NCI-H1436 (cell line): ENCODE measurements around the gene TUBA4A.
A peak's percentile ranks its signal among the peaks of the same experiment; 100 is the strongest.
"Not testable (repeated sequence)": the region's sequence is repeated elsewhere in the genome, so short reads cannot be mapped to it uniquely, and the experiment has no call there.

Experiments used
- DNase-seq: peaks from one replicate; lab custom pipeline; 2025; lab: John Stamatoyannopoulos, UW

TUBA4A gene

DNA sequence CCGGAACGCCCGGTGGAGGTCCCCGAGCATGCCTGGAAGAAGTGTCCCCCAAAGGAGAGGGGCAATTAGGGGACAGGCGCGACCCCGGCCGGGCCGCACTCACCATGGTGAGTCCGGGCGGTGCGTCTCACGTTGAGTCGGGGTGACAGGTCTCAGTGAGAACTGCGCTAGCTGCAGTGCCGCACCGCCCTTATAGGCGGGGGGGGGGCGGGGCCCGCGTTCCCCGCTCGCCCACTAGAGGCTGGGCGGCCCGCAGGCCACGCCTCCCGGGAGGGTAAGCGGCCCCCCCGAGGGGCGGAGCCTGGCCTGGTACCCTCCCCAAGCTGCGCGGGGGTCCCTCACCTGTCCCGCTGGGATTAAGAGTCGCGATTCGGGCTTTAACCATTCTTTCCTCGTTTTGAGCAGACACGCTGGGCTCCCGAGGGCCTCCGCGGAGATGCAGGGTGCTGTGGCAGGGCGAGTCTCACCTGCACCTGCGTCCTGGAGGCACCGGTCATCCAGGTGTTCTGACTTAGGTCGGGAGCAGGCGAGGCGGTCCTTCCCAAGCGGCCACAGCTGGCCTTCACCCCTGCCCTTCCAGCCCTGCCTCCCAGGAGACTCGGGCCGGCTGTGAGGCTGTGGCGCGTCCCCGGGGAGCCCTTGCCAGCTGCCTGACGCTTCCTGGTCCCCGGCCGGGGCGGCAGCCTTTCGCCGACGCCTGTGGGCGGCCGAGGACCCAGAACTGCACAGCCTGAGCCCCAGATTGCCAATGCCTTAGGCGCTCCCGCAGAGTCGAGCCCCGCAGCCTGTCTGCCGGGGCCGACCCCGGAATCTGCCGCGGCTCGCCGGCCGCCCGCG, at the start of gene TUBA4A:
Gene TUBA4A (minus strand): TSS at position 166 of the 837 bp plus-strand sequence. CDS start 60 bp downstream, at position 106.
- peak; percentile 73 for DNase-seq

DNA sequence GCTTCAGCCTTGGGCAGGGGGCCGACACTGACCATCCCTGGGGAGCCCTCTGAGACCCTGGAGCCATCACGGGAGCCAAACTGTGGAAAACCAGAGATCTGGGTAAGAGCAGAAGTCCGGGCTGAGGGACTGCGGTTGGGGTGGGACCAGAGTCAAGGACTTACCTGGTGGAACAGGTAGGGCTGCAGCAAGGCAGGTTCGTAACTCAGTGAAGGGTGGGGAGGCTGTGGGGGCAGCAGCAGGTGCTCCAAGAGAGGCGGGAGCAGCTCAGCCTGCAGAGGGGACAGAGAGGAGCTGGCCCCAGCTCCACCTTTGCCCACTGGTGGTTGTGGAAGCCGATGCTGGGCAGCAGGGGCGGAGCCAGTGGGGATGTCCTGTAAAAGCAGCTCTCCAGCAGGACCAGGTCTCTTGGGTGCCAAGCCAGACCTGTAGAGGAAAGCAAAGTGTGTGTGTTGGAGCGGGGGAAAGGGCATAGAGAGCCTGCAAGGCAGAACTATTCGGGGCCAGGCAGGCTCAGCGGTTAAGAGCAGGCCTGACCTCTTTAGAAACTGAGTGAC, 48.8 kb upstream of the TUBA4A start:
- DNase-seq, result no peak

DNA sequence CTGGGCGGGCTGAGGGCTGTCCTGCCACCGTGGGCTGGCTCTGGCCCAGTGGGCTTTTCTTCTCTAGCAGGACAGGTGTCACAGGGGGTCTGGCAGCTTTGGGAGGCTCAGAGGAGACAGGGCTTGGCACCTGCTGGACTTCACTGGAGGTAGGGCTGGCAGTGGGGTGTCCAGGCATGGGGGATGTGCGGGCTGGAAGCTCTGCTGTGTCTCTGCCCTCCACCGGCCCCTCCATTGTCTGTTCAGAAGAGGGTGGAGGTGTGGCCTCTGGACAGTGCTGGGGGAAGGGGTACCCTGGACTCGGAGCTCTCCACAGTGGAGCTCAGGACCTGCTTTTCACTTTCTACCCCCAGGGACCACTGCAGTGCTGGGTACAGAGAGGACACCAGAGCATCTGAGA, 46.3 kb upstream of the TUBA4A start:
- DNase-seq, result no peak

DNA sequence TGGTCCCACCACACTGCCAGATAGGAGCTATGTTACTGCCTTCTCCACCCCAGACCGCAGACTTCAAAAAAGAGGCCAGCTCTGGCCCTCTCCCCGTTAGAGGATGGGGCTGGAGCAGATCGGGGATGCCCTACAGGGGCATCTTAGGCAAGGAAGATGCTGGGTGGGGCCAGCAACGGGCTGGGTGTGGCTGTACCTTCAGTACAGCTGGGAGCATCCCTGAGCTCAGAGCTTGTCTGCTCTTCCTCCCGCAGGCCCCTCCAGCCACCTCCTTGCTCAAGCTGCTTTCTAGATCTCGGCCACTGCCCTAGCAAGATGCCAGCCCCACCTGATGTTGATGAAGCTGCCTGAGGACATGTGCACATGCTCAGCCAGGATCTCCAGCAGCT, 45.6 kb upstream of the TUBA4A start:
- no peak for DNase-seq

DNA sequence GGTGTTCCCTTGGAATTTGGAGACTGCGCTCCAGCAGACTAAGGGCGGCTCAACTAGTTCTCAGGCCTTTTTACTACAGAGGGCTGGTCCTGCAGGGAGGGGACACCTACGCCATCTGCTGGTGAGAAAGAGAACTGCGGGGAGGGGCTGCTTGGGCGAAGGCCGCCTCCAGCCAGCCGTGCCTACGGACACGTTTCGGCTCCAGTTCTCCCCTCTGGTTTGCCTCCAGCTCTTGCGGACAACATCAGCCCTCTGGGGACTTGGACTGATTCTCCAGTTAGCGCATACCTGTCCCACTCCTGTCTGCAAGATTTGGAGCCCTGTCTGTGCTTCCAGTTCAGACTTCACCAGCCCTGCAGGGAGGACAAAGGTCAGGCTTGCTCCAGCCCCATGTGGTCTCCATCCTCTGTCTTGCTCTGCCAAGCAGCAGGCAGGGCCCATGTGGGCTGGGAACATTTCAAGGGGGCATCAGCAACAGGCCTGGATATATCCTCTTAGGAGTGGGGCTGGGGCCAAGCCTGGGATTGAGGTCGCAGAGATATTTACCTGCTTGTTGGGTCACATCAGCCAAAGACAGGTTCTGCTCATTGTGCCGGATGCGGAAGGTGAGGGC, 45.1 kb upstream of the TUBA4A start:
- DNase-seq, result peak; percentile 77

DNA sequence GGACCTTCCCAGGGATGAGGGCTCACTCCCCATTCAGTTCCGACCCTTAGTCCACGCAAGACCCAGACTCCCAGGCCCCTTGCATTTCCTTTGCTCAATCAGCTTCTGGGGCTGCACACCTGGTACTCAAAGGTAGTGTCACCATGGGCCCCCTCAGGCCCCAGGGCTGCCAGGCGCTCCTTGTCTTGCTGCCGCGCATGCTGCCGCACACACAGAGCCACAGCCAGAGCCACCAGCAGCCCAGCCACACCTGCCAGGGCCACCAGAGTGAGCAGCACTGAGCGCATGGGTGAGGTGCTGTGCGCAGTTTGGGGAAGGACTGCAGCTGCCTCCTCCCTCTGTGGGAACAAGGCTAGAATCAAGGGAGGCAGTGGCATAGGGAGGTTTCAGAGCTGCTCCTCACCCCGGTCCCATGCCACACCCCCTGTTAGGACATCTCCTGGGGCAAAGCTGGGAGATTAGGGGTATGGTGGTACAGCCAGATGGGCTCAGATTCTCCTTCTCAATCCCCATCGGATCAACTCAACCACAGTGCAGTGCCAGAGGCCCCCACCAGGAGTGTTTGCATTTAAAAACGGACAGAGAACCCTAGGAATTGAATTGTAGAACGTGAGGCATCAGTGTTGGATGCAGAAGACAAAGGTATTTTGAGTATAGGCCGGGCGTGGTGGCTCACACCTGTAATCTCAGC, 44.2 kb upstream of the TUBA4A start:
- DNase-seq, result no peak

DNA sequence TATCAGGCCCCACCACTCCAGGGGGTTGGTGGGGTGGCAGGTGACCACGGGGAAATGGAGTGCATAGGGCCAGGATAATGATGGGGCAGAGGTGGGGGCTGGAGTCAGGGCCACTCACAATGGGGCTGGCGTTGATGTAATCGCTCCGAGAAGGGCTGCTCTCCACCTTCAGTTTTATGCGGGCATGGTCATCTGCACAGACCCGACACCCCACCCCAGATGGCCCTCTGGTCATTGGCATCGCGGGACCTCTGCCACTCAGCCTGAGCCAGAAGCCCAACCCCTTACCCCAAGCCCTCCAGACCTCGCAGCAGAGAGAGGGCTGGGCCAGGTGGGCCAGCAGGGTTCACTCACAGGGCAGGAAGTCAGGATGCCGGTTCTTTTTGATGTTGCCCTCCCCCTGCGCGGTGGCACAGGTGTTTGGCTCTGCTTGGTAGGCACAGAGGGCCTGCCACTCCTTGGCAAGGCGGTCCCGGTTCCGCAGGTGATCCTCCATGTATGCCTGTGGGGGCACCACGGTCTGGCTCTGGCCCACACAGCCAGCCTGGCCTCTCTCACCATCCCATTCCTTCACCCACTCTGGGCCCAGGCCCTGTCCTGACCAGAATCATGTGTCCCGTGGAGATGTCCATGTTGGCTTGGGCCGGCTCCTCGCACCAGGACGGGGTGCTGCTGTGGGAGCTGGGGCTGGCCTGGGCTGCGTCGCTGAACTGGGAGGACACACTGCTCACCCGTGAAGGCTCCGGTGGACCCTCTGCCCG, 43.1 kb upstream of the TUBA4A start:
- no peak for DNase-seq

DNA sequence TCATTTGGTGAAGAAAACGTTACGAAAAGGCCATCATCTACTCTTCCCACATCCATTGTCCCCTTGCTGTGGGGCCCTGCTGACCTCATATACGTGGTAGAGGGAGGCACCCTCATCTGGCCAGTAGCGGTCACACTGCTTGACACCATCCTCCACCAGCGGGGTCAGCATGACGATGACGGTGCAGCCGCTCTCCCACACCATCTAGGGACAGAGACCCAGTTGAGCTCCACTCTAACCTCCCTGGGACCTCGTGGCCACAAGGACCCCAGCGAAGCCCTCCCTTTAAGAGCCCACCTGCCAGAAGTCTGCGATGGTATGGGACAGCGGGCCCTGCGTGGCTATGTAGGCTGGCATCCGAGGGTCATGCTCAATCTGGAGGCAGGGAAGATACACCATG, 42.4 kb upstream of the TUBA4A start:
- DNase-seq, result no peak

DNA sequence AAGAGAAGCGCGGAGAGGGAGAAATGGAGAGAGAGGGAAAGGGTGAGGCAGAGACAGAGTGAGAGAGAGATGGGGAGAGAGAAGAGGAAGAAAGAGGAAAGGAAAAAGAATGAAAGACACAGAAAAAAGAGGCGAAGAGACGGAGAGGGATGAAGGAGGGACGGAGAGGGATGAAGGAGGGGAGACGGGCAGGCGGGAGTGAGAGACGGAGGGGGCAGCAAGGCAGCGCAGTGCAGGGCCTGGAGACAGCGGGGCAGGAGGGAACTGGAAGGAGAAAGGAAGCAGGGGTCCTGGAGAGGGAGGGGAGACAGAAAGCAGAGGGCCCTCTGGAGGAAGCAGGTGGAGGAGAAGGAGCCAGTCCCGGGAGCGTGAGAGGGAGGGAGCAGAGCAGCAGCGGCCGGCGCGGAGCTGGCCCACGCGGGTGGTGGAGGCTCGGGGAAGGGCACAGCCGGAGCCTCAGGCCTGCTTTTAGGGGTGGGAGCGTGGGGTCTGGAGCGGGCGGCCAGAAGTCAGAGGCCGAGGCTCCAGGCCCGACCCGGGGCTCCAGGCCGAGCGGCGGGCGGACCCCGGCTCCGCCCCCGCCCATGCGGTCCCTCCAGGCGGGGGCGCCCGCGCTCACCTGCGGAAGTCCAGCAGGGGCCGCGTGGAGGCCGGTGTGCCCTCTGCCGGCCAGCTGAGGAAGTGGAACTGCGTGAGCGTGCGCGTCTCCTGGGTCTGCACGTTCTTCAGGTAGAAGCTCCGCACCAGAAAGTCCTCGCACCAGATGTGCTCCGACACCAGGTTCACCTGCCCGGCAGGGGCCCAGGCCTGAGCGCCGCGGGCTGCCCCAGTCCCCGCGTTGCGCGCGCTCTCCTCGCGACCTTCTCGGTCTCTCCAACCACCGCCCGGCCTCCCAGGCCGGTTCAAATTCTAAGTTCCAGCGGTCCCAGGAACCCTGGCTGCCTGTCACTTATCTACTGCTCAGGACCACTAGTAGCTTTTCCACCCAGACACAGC, 40.9 kb upstream of the TUBA4A start:
- DNase-seq, result no peak

DNA sequence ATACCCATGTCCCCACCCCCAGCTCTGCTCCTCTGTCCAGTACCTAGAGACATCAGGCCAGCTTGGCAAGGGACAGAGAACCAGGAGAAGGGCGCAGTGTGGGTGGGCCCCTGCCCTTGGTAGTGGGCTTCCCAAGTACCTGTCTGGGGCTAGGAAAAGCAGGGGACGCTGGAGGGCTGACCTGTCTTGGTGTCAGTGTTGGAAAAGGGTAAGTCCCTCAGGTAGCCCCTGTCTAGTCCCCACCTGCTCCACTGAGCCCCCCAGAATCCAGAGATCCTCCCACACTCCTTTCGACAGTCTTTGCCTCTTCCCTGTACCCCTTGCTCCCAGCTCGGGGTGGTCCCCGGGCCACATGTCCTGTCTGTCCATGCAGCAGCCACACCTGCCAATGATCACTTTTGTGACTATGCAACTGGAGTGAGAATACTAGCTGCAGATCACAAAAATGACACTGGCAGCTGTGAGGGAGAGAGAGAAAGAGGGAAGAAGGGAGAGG, 40.1 kb upstream of the TUBA4A start:
- DNase-seq, result no peak

DNA sequence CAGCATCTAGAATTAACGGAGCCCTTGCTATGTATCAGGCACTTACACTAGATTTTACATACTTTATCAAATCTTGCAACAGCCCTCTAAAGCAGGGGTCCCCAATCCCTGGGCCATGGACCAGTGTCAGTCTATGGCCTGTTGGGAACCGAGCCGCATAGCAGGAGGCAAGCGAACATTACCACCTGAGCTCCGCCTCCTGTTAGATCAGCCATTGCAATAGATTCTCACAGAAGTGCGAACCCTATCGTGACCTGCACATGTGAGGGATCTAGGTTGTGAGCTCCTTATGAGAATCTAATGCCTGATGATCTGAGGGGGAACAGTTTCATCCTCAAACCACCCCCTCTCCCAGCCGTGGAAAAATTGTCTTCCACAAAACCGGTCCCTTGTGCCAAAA, 38.9 kb upstream of the TUBA4A start:
- no peak for DNase-seq

DNA sequence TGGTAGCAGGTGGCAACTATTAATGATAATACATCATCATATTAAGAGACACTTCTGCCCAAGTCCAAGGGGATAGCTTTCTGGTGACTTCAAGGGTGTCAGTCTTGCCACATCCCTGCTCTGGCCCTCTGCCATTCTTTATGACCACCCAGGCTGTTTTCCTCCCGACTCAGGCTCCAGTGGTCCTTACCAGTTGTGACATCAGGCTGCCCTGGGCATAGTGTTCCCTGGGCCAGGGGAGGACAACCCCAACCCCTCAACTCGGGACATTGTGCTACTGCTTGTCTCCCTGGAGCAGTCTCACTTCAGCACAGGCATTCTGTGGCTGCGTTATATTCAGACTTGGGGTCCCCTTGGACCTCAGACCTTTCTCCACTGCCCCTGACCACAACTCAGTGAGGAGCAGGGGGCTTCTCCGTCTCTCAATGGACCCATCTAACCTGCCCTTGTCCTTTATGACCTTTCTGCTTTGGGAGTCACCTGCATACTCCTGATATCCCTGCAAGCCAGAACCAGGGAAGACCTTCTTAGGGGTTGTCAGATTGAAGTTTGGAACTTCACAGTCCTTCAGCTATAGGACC, 38.3 kb upstream of the TUBA4A start:
- no peak for DNase-seq

DNA sequence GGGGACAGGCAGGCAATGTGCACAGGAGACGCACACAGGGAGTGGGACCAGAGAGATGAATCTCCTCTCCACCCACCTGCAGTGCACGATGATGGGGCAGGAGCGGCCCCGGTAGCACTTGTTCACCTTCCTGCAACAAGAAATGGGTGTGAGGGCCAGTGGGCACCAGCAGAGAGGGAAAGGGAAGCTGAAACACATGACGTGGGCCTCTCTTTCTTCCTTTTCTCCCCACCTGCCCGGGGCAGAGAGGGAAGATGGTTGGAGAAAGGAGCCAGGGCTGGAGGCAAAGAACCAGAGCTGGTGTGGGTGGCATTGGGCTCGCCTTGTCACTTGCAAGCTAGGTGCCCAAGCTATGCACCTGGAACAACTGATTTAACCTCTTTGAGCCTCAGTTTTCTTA, 37.7 kb upstream of the TUBA4A start:
- no peak for DNase-seq

DNA sequence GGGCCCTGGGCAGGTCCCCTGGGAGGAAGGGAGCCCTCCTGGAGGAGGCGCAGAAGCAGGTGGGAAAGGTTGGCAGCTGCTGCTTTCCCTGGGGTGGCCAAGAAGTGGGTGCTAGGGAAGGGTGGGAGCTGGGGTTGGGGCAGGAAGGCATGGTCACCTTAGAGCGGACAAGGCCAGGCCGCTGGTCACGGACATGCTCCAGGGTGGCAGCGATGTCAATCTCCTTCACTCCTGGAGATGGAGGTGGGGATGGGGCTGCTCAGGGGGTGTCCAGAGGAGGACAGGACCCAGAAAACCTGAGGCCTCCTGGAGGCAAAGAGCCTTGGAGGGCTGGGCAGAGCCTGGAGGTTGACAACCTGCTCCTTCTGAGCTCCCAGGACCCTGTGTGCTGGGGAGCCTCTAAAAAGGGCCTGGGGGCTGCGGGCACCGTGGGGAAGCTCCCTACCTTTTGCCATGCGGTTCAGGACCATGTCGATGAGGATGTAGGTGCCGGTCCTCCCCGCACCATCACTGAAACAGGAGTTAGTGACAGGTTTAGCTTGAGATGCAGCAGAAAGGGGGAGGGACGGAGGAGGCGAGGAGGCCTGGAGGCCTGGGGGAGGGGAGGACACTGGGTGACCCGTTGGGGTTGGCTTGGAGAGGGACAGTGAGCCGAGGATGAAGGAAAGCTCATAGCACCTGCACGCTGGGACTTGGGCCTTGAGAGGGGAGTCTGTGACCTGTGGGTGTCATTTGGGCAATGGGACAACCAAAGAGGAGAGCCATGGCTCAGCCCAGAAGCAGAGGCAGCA, 36.9 kb upstream of the TUBA4A start:
- DNase-seq, result no peak

DNA sequence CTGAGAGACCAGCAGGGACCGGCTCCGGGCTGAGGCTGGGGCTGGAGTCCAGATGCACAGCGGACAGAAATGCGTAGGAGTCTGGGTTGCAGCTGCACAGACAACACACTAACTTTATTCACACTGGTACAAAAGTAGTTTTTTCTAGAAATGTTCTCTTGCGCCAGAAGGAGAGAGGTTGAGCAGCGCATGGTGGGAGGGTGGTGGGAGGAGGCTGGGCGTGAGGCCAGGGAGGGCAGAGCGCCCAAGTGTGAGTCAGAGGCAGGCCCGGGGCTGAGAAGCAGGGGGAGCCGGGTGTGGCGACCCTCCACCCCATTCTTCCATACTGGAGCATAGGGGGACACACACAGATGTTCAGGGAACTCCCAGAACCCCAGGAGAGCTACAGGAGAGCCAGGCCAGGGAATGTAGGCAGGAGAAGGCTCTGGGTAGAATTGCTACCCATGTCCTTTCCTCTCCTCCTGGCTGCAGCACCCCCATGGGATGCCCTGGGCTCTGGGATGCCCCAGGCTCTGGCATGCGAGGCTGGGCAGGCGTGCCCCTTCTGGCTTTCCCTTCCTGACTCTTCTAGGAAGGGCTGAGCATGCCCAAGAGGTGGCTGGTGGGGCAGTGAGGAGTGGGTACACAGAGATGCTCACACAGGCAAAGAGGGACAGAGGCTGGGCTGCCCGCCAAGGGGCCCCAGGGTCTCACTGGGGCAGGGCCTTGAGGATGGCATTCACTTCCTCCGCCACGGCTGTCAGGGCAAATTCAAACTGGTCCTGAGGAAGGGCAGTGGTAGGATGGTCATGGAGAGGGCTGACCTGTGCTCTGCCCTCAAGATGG, 36.0 kb upstream of the TUBA4A start:
- DNase-seq, result no peak

DNA sequence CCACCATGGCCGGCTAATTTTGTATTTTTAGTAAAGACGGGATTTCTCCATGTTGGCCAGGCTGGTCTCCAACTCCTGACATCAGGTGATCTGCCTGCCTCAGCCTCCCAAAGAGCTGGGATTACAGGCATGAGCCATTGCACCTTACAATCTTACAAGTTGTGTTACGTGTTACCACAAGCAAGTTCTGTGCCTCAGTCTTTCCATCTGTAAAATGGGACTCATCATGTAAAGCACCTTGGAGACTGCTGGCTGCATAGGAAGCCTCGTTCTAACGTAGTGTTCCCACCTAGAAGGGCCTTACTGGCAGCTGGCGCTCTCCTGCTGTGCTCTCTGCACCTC, 35.4 kb upstream of the TUBA4A start:
- DNase-seq, result no peak

DNA sequence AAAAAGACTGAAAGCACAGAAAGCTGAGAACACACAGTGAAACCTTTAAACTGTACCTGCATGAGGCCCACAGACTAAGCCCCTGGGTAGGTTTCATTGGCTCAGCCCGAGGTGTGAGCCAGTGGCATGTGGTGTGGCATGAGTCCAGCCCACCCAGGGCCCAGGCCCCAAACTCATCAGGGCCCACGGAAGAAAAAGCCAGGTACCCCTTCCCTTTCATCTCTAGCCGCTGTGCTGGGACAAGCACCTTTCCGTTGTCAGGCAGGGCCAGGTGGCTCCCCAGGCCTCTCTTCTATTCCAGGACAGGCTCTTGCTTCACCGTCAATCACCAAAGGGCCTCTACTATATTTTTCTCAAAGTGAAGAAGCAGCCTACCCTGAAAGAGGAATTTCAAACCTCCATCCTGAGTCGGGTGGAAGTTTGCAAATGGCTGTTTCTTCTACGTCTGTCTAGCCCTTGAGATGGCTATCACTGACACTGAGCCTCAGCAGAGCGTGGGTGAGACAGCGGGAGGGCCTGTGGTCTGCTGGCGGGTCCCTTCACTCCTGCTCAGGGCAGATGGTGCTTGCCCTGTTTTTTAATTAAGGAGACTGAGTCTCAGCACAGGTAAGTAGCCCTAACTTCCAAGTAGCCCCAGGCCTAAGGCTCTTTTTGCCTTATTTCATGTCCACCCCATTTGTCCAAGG, 34.0 kb upstream of the TUBA4A start:
- DNase-seq, result no peak

DNA sequence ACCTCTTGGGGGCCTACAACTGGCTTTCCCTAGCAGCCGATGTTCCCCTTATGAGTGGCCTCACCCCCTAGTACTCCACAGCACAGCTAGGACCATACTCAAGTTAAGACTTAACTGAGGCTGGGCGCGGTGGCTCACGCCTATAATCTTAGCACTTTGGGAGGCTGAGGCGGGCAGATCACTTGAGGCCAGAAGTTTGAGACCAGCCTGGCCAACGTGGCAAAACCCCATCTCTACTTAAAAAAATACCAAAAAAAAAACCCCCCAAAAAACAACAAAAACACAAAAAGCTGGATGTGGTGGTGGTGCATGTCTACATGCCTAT, 33.4 kb upstream of the TUBA4A start:
- DNase-seq, result not testable (repeated sequence)
